GM12865 (cell line): ENCODE results near the gene FHAD1.
A peak's percentile ranks its signal among the peaks of the same experiment; 100 is the strongest.

Experiments
- DNase-seq: peaks from one replicate; pipeline ENCODE4 v3.0.0; 2010; ENCODE audit warnings: low read depth
- H3K4me3 ChIP-seq: 2 replicates; pipeline ENCODE4 v1.5.1; 2011; ENCODE audit warnings: mild to moderate bottlenecking, low read depth, low read length, control low read depth
- CTCF ChIP-seq: IDR thresholded peaks from 2 replicates; pipeline ENCODE4 v1.5.1; 2011; ENCODE audit warnings: low read length, control low read depth, low read depth, inconsistent platforms; ENCODE audit not compliant: insufficient read depth; ENCODE audit errors: missing control alignments

The FHAD1 gene

GRCh38 chr1:15218287-15219279 lies 28.4 kb upstream of the FHAD1 start:
- TF ChIP-seq CTCF, result no peak
- no peak overlapping the region for H3K4me3 ChIP-seq
- DNase-seq, result peak; percentile 46

DNA sequence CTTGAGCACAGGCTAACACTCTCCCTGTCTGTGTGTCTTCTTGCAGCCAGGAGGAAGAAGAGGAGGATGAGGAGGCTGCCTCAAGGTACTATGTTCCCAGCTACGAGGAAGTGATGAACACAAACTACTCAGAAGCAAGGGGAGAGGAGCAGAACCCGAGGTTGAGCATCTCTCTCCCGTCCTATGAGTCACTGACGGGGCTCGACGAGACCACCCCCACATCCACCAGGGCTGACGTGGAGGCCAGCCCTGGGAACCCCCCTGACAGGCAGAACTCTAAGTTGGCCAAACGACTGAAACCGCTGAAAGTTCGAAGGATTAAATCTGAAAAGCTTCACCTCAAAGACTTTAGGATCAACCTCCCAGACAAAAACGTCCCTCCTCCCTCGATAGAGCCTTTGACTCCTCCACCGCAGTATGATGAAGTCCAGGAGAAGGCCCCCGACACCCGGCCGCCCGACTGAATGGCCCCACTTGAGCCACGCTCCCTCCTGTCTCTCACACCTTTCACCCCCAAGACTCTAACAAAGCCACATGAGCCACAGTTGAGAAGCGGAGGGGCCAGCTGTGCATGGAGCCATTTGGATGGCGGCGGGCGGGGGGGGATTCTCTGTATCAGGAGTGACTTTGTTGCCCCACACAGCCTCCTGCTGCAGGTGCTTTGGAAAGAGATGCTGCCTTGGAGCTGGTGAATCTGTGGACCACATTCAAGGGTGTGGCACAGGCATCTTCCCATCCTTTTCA lies 27.6 kb upstream of the FHAD1 start:
- H3K4me3 ChIP-seq, result no peak overlapping the region
- TF ChIP-seq CTCF, result no peak
- DNase-seq, result no peak

DNA sequence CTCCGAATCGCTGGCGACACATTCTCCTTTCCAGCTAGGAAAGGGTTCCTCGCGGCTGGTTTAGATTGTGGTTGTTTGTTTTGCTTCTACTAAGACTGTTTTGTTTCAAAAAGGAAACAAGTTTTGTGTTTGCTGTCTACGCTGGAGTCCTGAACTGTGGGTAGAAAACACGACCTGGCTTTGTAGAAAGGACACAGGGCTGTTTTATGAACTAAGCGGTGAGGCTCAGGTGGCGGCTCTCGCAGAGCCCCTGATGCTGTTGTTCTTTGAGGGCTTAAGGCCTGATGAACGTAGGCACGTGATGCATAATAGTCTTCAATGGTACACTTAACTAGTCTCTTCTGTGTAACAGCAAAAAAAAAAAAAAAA lies 27.0 kb upstream of the FHAD1 start:
- no peak for TF ChIP-seq CTCF
- peak; percentile 12 for DNase-seq
- H3K4me3 ChIP-seq, result no peak overlapping the region

- no peak for TF ChIP-seq CTCF
- no peak for DNase-seq
- H3K4me3 ChIP-seq, result no peak overlapping the region
These were observed 26.1 kb upstream of the FHAD1 start for GRCh38 chr1:15220825-15221431.

DNA sequence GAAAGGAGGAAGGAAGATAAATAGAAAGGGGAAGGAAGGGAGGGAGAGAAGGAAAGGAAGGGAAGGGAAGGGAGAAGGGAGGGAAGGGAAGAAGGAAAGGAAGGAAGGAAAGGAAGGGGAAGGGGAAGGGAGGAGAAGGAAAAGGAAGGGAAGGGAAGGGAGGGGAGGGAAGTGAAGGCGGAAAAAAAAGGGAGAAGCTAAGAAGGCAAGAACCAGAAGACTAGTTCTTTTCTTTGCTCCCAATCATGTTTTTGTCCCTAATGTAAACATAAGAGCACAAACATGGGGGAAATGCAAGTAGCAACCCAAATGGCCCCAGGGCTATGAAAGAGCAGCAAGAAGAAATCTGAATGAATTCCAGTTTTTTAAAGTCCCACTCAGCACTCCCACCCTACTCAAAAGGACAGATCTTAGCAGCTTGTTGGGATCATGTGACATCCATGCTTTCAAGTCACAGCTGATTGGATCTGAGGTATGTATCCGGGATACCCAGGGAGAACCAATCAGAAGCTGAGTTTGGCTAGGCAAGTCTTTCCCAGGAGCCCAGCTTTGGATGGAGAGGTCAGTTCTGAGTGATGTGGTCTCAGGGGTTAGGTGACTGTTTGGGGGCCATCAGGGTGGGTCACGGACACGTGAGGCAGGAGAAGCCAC lies 24.2 kb upstream of the FHAD1 start:
- H3K4me3 ChIP-seq, result no peak overlapping the region
- no peak for DNase-seq
- TF ChIP-seq CTCF, result no peak

- H3K4me3 ChIP-seq, result no peak overlapping the region
- no peak for TF ChIP-seq CTCF
- DNase-seq, result peak; percentile 31
These were observed 22.7 kb upstream of the FHAD1 start for GRCh38 chr1:15224259-15224869.
